ENCODE data around the gene RIPPLY1.

Gene RIPPLY1

GRCh38 chrX:106932492-106932923, 29.4 kb upstream of the RIPPLY1 start:
- TF ChIP-seq JUND (IDR thresholded peaks at IDR 0.05; ENCODE audit: low read depth) = no peak
- DNase-seq (ENCODE audit: low read depth in 1 of 2, low spot score in 1 of 2) = no peak
- in situ Hi-C loops (cut with HindIII; ENCODE audit: low pct_unique_long_range_greater_than_20kb, low sequenced_read_pairs) = no loop called here

GRCh38 chrX:106931831-106932491, 28.8 kb upstream of the RIPPLY1 start:
- DNase-seq (ENCODE audit: low read depth in 1 of 2, low spot score in 1 of 2) = no peak
- in situ Hi-C loops (cut with HindIII; ENCODE audit: low pct_unique_long_range_greater_than_20kb, low sequenced_read_pairs) = no loop called here
- no peak for TF ChIP-seq JUND (IDR thresholded peaks at IDR 0.05; ENCODE audit: low read depth)

- no peak for DNase-seq (ENCODE audit: low read depth in 1 of 2, low spot score in 1 of 2)
- TF ChIP-seq JUND (IDR thresholded peaks at IDR 0.05; ENCODE audit: low read depth) = no peak
- in situ Hi-C loops (cut with HindIII; ENCODE audit: low pct_unique_long_range_greater_than_20kb, low sequenced_read_pairs) = no loop called here
Measured at GRCh38 chrX:106928227-106928626, 25.1 kb upstream of the RIPPLY1 start.

GRCh38 chrX:106927700-106928099, 24.6 kb upstream of the RIPPLY1 start:
- in situ Hi-C loops (cut with HindIII; ENCODE audit: low pct_unique_long_range_greater_than_20kb, low sequenced_read_pairs) = no loop called here
- no peak for TF ChIP-seq JUND (IDR thresholded peaks at IDR 0.05; ENCODE audit: low read depth)
- no peak for DNase-seq (ENCODE audit: low read depth in 1 of 2, low spot score in 1 of 2)

- no peak for TF ChIP-seq JUND (IDR thresholded peaks at IDR 0.05; ENCODE audit: low read depth)
- in situ Hi-C loops (cut with HindIII; ENCODE audit: low pct_unique_long_range_greater_than_20kb, low sequenced_read_pairs) = no loop called here
- DNase-seq (ENCODE audit: low read depth in 1 of 2, low spot score in 1 of 2) = no peak
Measured at GRCh38 chrX:106927023-106927422, 23.9 kb upstream of the RIPPLY1 start.

GRCh38 chrX:106921637-106922036, 18.5 kb upstream of the RIPPLY1 start:
- DNase-seq (ENCODE audit: low read depth in 1 of 2, low spot score in 1 of 2) = no peak
- in situ Hi-C loops (cut with HindIII; ENCODE audit: low pct_unique_long_range_greater_than_20kb, low sequenced_read_pairs) = no loop called here
- no peak for TF ChIP-seq JUND (IDR thresholded peaks at IDR 0.05; ENCODE audit: low read depth)

GRCh38 chrX:106919932-106920452, 16.9 kb upstream of the RIPPLY1 start, which contains the start of gene CLDN2:
Gene CLDN2, plus strand, starts transcription at chrX:106920402. Its CDS starts 7,827 bp downstream, at chrX:106928229.
- in situ Hi-C loops (cut with HindIII; ENCODE audit: low pct_unique_long_range_greater_than_20kb, low sequenced_read_pairs) = no loop called here
- TF ChIP-seq JUND (IDR thresholded peaks at IDR 0.05; ENCODE audit: low read depth) = no peak
- no peak for DNase-seq (ENCODE audit: low read depth in 1 of 2, low spot score in 1 of 2)

- no peak for TF ChIP-seq JUND (IDR thresholded peaks at IDR 0.05; ENCODE audit: low read depth)
- no peak for DNase-seq (ENCODE audit: low read depth in 1 of 2, low spot score in 1 of 2)
- in situ Hi-C loops (cut with HindIII; ENCODE audit: low pct_unique_long_range_greater_than_20kb, low sequenced_read_pairs) = no loop called here
Measured at GRCh38 chrX:106917830-106918500, 14.8 kb upstream of the RIPPLY1 start.

GRCh38 chrX:106912864-106913263, 9.7 kb upstream of the RIPPLY1 start:
- DNase-seq (ENCODE audit: low read depth in 1 of 2, low spot score in 1 of 2) = no peak
- in situ Hi-C loops (cut with HindIII; ENCODE audit: low pct_unique_long_range_greater_than_20kb, low sequenced_read_pairs) = no loop called here
- TF ChIP-seq JUND (IDR thresholded peaks at IDR 0.05; ENCODE audit: low read depth) = no peak

GRCh38 chrX:106906361-106906760, 3.2 kb upstream of the RIPPLY1 start:
- DNase-seq (ENCODE audit: low read depth in 1 of 2, low spot score in 1 of 2) = no peak
- no peak for TF ChIP-seq JUND (IDR thresholded peaks at IDR 0.05; ENCODE audit: low read depth)
- in situ Hi-C loops (cut with HindIII; ENCODE audit: low pct_unique_long_range_greater_than_20kb, low sequenced_read_pairs) = no loop called here

GRCh38 chrX:106905064-106905708, 2.0 kb upstream of the RIPPLY1 start:
- in situ Hi-C loops (cut with HindIII; ENCODE audit: low pct_unique_long_range_greater_than_20kb, low sequenced_read_pairs) = no loop called here
- no peak for TF ChIP-seq JUND (IDR thresholded peaks at IDR 0.05; ENCODE audit: low read depth)
- no peak for DNase-seq (ENCODE audit: low read depth in 1 of 2, low spot score in 1 of 2)

GRCh38 chrX:106903856-106904528, 851 bp upstream of the RIPPLY1 start:
- in situ Hi-C loops (cut with HindIII; ENCODE audit: low pct_unique_long_range_greater_than_20kb, low sequenced_read_pairs) = no loop called here
- no peak for DNase-seq (ENCODE audit: low read depth in 1 of 2, low spot score in 1 of 2)
- TF ChIP-seq JUND (IDR thresholded peaks at IDR 0.05; ENCODE audit: low read depth) = no peak

All from T47D (cell line).